HG03175 (cell line): ENCODE results near the gene KCNIP4.

Experiments used
- ATAC-seq: cut with Tn5 transposase; IDR thresholded peaks from one replicate; pipeline ENCODE4 v1.9.1; 2021; ENCODE audit warnings: mild to moderate bottlenecking, moderate library complexity; ENCODE audit not compliant: unreplicated experiment

Gene KCNIP4

DNA sequence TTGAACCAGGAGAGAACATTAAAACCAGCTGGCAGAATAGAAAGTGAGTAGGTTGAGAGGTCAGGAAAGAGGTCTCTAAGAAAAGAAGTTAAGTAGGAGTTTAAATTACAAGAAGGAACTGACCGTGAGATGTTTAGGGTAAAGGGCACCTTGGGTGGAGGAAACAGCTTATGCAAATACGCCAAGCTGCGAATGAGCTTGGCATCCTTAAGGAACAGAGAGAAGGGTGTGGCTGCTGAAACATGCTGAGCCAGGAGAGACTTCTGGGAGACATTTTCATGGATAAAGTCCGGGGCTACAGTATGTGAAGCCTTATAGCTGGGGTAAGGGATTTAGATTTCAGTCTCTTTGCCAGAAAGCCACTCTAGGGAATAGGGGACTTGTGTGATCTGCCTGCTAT is 249.1 kb downstream of the KCNIP4 start:
- no peak for ATAC-seq

DNA sequence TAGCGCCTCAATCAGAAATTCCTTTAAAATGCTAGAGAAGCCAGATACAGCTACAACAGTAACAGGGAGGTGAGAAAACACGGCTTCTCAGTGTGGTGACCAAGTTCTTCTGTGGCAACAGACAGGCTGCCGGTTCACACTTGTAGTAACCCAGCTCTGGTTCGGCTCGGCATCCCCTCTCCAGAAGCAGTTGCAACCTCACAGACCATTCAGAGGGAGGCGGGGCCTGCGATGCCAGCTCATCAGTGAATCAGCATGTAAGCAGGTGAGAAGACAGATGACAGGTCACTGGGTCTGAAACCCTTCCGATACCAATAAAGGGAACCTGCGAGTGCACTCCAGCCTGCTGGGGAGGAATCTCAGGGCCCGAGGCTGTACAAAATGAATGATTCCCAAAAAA is 251.0 kb downstream of the KCNIP4 start:
- ATAC-seq: no peak

DNA sequence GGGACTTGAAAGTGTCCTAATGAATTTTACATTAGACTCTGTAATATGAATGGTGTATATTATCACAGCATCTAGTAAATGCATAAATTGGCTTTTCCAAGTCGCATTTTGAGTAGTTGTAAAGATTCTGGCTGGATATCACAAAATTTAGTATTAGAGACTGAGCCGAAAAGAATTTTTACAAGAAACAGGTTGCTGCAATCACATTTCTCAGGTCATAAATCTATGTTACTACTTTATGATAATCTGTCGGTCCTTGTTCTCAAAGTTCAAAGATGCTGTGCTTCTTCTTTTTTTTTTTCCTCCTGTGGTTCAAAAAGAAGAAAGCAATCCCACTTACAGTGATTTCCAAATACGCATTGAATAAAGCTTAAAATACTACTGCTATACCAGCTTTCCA is 253.4 kb downstream of the KCNIP4 start:
- ATAC-seq: no peak

DNA sequence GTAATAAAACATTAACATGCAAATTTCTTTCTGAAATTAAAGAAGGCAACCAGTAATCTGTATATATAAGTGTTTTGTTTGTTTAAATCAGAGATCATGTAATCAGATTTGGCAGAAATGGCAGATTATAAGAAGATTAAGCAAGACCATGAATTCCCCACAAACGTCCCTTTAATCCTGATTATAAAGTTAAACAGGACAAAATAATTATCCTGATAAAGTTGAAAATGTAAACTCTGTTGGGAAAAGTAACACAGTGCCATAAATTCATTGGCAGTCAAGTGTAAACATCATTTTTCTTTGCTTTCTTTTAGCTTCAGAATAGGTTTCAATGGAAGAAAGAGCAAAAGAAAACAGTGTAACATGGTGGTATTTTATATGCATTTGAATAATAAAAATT is 256.3 kb downstream of the KCNIP4 start:
- no peak for ATAC-seq

DNA sequence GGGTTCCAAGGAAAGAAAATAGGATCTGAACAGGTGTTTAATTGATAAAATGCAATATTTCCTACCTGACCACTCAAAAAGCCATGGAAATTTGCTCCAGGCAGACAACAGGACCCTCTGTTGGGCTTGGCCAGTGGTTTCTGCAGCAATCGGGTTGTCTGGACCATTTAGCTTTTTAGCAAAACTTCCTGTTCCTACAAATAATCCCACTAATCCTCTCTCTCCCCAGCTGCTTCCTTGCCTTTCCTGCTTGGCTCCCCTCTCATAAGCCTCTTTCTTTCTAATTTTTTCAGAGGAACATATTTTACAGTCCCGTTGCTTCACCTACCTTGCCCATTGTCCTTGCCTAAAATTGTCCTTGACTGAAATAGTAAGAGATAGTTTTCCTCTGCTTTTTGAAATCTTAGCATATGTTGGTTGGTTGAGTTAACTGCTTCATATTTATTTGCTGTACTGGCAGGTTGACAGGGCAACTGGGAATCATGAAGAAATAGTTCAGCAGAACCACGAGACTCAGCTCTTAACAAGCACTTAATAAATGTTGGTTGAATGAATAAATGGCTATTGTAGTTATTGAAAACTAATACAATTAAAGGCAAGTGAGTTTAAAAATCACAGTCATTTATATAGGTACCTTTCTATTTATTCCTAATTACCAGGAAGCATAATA is 259.8 kb downstream of the KCNIP4 start:
- ATAC-seq: no peak

DNA sequence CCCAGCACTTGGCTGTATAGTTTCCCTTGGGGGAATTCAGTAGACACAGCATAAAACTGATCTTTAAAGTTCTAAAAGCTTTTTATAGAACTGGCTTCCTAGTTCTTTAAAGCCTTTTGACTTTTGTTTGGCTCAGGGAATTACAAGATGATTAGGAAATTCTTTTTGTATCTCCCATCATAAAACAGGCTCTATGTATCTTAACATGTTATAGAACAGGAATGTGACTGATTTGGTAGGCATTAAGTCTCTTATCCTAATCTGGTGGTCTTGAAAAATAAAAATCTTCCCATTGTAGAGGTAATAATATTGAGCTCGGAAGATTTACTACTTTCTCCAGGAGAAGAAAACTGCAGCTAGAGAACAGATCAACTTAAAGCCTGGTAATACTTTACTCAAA is 262.7 kb downstream of the KCNIP4 start:
- ATAC-seq: no peak

DNA sequence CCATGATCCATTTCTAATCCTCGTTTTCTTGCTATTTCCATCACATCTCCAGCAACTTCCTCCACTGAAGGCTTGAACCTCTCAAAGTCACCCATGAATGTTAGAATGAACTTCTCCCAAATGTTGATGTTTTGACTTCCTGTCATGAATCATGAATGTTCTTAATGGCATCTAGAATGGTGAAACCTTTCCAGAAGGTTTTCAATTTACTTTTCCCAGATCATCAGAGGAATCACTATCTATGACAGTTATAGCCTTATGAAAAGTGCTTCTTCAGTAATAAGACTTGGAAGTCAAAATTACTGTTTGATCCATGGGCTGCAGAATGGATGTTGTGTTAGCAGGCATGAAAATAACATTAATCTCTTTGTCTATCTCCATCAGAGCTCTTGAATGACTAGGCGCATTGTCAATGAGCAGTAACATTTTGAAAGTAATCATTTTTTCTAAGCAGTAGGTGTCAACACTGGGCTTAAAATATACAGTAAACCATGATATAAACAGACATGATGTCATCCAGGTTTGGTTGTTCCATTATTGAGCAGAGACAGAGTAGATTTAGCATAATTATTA is 268.2 kb downstream of the KCNIP4 start:
- no peak for ATAC-seq

DNA sequence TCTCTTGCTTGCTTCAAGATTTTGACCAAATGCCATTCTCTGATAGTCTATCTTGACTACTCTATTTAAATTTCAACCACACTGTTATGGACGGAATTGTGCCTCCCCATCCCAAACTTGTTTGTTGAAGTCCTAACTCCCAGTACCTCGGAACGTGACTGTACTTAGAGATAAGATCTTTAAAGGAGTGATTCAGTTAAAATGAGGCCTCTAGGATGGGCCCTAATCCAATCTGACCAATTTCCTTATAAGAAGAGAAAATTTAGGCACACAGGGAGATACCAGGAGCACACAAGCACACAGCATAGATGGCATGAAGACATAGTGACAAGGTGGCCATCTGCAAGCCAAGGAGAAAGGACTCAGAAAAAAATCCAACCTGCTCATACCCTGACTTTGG is 269.9 kb downstream of the KCNIP4 start:
- no peak for ATAC-seq

DNA sequence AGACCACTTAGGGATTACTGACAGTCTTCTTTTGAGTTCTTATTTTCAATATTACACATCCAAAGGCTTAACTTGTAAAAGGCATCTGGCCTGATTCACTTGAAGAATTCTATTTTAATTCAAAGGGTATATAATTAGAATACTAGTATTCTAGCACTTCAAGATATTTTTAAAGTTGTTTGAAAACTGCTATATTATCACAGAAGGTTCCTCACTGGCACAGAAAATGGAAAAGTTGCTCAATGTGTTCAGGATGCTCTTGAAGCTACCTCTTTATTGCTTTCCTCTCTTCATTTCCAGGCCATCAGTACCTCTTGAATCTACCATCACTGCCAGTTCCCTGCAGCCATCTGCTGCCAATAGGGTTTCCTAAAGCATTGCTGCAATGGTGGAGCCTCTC is 271.4 kb downstream of the KCNIP4 start:
- ATAC-seq: no peak

DNA sequence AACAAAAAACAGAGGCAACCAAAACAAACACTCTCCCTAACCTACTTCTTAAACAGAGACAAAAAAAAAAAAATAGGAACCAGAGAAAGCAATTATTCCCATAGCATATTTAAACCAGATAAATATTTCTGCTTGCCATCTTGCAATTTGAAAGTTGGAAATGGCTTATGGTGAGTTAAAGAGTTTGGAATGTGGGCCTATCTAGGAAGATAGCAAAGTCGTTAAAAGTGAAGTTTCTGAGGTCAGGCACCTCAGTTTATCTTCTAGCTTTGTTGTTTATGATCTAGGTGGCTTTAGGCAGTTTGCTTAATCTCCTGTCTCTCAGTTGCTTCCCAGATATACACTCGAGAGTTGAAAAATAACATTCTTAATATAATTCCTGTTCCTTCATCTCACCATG is 284.2 kb downstream of the KCNIP4 start:
- ATAC-seq: no peak

DNA sequence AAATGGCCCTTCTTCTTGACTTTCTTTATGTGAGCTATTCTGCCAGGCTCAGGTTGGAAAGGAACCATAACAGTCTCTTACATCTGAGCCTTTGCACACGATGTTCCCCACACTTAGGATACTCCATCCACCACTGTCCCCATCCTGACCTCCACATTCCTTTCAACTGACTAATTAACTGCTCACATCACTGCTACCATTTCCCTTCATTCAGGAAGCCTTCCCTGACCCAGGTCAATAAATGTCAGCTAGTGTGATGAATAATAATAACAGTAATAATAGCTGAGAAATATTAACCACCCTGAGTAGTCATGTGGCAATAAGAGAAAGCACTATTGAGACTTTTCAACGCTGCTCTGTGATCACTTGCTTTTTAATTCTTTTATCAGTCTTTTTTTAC is 291.7 kb downstream of the KCNIP4 start:
- ATAC-seq: no peak

DNA sequence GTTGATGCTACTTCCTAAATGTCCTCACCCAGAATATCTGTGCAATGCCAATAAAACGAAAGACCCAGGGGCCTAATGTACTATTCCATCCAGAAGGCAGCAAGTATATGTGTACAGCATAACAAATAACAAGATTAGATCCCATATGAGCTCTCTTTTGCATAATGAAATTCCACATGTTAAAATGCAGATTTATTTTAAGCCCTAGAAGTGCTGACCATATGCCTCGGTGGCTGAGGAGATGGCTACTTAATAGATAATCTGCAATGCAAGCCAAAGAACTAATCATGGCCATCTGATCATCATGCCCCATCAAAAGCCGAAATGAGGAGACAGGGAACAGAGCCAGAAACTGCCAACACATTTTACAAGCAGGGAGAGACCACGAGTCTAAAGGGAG is 293.5 kb downstream of the KCNIP4 start:
- no peak for ATAC-seq

DNA sequence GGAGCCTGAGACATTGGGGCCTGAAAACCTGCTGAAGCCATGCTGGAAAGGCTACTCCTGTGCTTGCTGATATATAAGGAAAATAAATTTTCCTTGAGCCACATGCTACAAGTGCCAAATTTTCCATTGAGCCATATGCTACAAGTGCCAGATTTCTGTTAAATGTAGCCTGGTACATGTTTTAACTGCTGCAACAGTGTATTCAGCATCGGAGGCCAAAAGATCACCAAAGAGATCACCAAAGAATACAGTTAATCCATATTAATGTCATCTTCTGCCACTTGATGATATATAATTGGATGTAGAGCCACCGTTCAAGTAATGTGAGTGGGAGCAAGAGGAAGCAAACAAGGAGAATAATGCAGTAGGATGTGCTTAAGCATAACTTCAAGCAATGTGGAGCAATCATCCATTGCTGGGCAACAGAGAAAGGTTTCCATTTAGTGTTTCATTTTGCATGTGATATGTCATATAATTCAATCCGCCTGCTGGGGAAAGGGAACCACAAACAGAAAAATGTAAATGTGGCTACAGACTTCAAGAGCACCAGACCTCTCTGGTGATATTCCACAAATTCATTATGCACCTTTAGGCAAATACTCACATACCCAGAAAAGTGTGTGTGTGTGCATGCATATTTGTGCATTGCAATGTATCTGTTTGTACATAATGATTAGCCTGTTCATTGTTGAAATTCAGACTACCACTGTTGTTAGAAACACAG is 295.9 kb downstream of the KCNIP4 start:
- ATAC-seq: no peak

DNA sequence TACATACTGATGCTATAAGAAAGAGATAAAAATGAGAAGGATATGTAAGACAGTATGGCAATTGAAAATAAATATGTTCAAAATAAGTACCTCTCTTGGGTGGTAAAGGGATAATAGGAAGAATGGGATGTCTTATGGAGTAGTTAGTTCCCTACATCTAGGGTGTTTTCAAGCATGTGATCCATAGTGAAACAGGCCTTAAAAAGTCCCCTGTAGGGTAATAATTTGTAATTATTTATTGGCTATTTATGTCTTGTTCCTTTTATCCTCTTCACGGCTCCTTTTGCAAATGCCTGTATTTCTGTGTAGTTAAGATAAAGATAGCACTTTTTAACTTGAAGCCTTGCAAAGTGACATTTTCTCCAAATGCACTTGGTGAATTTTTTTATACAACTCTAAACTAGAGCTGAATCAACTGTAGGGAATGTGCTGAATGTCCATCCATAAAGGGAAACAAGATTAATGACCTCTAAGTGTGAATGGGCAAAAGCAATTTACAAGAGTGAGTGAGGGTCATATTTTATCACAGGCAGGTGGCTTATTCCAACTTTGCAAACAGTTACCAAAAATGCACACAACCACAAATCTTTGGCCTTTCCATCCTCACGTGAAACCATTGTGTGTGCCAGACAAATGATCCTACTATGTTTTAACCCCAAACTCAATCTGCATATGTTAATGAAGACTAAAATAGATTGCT is 299.0 kb downstream of the KCNIP4 start:
- ATAC-seq: no peak

DNA sequence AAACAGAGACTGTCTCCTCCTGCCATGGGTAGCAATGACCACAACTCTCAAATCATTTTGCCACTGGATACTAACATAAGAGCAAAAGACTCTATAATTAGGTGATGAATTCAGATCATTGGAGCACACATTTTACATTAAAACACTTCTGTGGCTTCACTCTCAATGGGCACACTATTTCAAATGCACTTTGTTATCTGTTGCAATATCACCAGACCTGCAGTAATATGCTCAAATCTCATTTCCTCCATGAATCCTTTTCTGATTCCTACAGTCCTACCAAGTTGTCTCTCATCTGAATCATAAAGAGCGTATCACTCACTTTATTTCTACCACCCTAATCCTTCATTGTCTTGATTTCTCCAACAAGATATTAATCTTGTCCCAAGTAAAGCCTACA is 302.8 kb downstream of the KCNIP4 start:
- no peak for ATAC-seq

DNA sequence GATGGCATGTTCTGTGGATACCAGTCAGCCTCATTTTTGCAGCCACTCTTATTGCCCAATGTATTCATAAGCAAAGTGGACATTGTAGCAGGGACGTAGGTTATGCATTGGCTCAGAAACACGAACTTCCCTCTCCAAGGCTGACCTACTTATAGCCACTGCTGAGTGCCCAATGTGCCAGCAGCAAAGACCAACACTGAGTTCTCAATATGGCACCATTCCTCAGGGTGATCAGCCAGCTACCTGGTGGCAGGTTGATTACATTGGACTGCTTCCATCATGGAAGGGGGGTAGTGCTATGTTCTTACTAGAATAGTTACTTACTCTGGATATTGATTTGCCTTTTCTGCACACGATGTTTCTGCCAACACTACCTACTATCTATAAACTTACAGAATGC is 306.9 kb downstream of the KCNIP4 start:
- no peak for ATAC-seq

DNA sequence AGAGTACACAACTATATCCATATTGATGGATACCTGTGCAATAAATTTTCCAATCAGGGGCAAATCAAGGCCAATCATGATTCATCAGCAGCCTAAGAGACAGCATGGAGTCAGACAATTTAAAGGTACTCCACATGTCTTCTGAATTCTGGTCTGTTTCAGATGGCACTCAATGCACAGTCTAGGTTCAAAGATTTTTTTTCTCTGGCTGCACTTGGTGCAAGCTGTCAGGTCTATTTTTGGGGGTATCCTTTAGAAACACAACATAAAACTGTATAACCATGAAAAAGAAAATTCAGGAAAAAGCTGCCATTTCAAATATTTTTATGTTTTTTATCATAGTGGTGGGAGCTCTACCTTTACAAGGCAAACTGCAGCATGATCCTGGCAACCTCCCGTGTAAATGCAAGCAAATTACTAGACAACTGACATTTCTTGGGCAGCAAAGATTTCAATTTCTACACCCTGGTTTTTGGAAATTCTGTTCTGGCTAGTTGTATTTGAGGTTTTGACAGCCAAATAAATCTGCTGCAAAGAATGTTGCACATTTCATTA is 310.3 kb downstream of the KCNIP4 start:
- no peak for ATAC-seq

DNA sequence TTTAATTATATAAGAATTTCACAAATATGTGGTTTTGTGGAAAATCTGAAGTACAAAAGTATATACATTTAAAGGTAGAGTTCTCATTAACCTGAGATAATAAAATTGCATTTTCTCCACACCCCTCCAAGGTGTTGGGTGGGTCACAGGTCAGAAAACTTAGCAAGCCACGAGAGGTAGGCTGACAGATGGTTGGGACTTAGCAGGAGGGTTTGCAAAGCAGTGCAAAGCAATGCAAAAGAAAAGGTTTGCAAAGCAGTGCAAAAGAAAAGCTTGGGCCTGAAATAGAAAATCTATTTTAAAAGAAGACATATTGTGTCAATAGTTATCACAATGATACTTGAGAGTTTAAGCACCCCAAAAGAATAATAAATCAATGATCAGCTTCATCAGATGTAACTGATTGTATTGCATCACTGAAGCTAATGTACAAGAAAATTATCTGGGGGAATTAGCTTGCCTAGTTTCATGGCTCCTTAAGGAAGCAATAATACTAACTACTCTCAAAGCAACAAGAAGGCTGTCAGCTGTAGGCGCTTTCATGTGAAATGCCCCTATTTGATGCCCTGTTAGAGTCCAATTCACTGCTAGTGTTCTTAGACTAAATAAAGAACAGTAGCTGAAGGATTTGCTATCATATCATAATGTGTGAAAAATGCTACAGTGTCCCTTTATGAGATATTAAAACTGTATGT is 319.5 kb downstream of the KCNIP4 start:
- no peak for ATAC-seq

DNA sequence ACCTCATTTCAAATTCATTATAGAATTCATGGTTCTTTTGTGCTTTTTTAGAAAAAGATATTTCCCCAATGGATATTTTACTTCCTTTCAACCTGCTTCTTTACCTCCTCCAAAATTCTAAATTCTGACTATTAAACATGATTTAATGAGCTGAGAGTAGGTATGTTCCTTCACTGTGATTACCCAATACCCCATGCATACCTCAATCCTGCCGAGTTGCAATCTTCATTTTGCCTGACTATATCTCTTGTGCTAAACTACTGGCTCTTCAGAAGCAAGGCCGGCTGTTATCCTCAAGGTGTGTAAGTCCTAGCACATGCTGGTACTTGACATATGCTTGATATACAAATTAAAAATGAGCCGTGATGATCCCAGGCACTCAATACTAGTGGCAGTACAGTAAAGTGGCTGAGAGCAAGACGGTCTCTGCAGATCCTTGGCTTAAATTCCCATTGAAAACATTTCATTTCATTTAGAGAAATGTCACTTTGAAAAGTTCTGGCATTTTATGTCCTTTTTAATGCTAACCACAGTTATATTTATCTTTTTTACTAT is 320.4 kb downstream of the KCNIP4 start:
- no peak for ATAC-seq

DNA sequence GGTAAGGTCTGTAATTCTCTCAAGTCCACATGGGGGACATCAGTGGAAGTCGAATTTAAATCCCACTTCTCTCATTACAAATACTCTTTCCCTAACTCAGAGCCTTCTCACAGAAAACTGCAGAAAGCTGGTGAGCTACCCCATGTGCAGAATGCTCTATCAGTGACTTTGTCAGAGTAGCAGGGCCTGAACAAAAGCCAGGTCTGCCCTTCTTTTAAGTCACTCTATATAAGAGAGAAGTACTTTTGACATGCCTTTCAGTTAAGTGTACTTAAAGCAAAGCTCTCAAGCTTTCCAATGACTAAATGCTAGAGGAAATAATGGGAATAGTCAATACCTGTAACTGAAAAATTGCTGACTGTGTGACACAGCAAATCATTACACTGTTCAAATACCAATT is 323.1 kb downstream of the KCNIP4 start:
- no peak for ATAC-seq

DNA sequence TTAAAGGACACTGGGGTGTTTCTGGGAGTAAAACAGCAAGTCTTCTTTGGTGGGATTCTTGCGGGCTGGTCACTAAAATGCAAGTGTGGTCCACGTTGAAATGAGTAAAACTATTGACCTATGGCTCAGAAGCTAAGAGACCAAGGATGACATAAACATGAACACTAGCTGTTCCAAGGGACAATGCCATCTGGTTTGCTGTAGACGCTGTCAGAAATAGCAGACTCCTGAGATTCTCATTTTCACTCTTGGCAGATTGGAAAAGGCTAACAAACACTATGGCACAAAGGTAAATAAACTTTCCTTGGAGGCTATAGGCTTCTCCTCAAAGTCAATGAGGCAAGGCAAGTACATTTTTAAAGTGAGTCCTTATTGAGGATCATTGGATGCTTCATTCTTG is 343.6 kb downstream of the KCNIP4 start:
- ATAC-seq: no peak
